Hypothalamus (tissue), 51 donors: Measurements from ENCODE around the gene ERGIC2.
"Not testable (repeated sequence)": the region's sequence is repeated elsewhere in the genome, so short reads cannot be mapped to it uniquely, and the experiment has no call there.

Experiments used
- DNase-seq, 51 donors: peaks; one replicate each; lab custom pipeline; 2025; lab: John Stamatoyannopoulos, UW

The ERGIC2 gene, protein sequence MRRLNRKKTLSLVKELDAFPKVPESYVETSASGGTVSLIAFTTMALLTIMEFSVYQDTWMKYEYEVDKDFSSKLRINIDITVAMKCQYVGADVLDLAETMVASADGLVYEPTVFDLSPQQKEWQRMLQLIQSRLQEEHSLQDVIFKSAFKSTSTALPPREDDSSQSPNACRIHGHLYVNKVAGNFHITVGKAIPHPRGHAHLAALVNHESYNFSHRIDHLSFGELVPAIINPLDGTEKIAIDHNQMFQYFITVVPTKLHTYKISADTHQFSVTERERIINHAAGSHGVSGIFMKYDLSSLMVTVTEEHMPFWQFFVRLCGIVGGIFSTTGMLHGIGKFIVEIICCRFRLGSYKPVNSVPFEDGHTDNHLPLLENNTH

DNA sequence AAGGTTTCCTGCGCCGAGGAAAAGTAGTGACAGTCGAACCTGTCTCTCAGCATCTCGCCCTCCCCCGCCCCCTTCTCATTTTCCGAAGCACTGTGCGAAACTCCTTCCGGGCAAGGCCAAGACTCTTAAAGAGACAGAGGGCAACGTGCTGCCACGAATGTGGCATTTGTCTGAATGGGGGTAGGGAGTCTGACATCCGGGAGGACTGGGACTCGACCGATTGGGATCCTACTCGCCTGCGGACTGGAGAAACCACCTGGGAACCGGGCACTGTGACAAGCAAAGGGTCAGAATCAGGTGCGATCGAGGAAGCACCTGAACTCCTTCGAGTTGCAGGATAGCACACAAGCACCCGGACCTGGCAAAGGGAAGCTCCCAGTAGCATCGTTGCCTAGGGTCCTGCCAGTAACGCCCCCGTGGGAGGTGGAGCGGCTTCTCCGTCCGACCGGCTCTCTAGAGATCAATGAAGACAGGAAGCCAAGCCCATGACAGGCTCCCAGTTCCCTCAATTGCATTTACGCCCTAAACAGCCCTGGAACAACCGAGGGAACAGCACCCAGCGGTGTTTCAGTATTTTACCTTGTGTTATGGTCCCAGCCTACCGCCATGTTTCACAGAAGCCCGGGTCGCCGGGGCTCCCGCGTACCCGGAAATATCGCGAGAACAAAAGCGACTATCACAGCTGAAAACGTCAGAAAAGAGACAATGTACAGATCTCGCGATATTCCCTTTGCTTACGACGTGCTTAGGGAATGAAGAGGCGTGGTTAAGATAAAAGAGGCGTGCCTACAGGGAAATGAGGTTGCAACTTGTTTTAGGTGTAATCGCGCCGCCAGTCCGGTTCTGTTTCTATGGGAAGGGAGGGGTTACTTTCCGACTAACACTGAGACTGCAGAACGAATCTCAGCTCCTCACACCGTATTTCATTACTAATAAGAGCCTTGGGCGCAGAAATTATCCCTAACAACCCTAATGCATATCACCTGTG lies at the start of gene ERGIC2:
TSS of gene ERGIC2 (minus strand) at position 637 of the 988 bp plus-strand sequence. CDS start 9,539 bp downstream, outside the sequence.
- peak; percentile 19 to 94 (median 72) for DNase-seq

DNA sequence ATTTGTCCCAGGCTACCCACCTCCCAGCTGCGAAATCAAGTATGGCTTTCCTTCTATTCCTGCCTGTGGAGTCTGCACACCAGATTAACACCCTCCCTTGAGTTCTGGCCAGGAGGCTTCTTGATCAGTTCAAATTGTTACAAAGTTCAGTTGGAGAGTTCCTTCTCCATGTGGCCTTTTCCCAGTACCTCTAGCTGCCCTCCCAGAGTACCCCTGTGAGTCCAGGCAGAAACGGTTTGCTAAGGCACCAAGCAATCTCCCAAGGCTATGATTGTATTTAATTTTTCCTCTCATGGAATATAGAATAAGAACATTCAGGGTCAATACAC lies 49.7 kb upstream of the ERGIC2 start:
- DNase-seq, result no peak

DNA sequence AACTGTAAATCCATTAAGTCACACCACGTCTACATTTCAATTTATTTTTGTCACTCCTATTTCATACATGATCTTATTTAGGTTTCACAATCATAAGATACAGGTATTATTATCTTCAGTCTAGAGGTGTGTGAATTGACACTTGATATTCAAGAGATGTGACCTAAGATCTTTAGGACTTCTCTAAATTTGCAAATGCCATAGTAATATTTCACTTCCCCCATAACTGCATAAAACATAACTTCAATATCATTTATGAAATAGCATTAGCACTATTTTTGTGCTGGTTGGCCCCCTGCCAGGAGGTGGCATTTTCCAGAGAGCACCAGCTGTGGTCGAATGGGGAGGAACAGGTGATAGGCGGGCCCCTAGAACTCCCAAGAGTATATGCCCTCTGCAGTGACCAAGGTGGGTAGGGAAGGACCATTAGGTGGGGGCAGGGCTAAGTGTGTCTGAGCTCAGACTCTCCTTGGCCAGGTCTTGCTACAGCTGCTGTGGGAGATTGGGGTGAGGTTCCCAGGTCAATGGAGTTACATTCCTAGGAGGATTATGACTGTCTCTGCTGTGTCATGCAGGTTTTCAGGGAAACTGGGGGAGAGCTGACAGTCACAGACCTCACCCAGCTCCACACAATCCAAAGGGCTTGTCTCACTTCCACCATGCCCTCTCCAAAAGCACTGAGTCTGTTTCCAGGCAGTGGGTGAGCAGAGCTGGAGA lies 49.2 kb upstream of the ERGIC2 start:
- no peak for DNase-seq

DNA sequence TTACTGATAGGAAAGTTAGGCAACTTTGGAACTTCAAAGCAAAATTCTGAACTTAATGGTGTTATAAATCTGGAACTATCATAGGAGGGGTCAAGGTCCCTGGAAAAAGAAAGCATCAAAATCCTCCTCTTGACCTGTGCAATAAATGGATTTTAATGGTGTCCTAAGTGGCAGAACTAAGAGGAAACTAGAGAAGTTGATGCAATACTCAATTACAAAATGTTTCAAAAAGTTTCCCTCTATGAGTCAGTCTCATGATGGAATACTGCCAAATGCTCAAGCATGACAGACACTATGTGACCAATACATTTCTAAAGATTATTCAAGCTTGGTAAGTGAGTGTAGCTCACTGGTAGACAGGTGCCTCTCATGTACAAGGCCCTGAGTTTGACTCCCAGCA lies 47.7 kb upstream of the ERGIC2 start:
- no peak for DNase-seq

DNA sequence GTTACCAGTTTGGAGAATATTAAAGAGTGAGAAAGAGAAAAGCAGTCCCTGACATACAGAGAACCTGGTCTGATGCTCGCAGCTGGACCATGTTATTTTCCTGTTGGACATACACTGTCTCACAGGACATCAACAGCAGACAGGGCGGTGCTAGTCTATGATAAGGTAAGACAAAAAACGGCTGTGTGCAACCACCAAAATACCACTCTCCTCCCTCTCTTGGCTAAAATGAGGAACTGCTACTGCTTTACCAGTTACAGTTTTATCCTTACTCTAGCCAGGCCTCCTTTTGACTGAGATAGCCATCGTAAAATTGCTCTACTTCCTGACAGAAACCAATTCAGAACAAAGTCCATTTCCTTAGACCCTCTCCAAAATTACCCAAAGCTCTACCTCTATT lies 47.0 kb upstream of the ERGIC2 start:
- no peak for DNase-seq

DNA sequence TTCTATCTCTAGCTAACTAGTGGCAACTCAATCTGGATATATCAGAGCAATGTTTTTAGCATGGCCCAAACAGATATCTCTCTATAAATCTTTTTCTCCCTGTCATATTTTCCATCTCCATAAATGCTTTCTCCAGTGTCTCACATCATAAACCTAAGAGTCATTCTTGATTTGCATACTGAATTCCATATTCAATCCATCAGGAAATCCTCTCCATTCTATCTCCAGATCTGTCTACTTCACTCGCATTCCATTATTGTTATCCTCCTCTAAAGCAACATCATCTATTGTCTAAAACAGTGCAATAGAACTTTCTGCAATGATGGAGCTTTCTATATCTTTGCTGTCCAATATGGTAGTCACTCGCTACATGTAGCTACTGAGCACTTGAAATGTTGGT lies 45.5 kb upstream of the ERGIC2 start:
- DNase-seq, result no peak

DNA sequence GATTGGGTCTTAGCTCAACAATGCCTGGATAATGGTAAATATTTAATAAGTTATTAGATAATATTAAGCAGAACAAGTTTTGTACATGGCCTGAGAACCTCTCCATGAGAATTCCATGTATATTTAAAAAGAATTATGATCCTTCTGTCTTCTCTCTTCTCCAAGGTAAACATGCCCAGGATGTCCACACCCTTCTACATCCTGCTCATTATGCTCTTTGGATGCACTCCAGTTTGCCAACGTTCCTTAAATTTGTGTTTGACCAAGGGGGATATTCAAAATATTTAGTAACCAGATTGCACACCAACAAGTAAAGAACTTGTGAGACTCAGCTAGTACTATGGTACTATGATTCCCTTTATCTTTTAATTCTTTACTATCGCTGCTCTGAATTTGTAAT lies 44.8 kb upstream of the ERGIC2 start:
- DNase-seq, result no peak

DNA sequence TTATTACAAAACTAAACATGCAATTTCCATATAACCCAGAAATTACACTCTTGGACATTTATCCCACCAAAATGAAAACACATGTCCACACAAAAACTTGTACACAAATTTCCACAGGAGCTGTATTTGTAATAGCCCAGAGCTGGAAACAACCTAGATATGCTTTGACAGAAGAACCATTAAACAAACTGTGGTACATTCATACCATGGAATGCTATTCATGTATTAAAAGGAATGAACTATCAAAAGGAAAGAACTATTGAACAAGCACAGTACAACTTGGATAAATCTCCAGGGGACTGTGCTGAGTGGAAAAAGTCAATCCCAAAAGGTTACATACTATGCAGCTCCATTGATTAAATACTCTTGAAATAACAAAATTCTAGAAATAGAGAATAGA lies 35.8 kb upstream of the ERGIC2 start:
- no peak for DNase-seq

DNA sequence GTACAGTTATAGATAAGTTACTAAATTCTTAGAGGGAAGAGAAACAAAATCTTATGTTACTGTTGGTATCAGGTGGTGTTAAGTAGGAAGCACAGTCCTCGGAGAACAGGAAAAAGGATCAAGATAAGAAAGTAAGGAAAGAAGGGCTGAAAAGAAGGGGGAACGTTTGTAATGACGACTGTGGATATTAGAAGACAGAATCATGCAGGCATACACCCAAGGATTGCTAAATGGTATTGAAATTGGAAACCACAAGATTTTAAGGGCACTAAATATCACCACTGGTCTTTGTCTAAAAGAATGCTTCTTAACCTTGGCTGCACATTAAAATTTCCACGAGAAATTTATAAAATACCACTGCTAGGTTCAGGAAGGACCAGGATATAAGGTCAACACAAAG lies 34.1 kb upstream of the ERGIC2 start:
- DNase-seq, result no peak

DNA sequence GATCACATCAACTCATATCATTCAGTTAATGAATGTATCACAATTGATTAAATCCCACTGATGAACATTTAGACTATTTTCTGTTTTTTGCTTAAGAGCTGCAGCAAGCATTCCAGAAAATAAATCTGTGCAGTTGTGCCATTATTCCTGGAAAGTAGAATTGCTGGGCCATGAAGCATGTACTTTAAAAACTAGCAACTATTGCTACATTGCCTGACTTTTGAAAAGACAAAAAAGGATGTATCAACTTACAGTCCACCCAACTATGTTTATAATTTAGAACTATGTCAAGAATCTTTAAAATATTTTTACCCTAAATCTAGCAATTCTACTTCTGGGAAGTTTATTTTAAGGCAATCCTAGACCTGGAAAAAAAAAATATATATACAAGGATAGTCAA lies 33.4 kb upstream of the ERGIC2 start:
- no peak for DNase-seq

DNA sequence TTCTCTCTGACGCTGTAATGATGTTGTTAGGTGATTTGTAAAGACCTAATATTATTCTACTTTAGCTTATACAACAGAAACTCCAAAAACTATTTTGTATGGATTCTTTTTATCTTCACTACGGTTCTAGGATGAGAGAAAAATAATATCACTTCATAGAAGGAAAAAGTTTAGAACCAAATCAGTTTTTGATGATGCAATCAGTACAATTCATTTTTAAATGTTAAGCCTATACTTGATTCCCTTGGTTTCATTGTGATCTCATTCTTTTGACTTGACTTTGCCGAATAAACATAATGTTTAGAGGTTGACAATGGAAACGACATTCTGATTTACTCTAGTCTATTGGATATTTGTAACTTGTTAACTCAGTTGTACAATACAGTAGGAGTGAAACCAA lies 24.6 kb upstream of the ERGIC2 start:
- no peak for DNase-seq

DNA sequence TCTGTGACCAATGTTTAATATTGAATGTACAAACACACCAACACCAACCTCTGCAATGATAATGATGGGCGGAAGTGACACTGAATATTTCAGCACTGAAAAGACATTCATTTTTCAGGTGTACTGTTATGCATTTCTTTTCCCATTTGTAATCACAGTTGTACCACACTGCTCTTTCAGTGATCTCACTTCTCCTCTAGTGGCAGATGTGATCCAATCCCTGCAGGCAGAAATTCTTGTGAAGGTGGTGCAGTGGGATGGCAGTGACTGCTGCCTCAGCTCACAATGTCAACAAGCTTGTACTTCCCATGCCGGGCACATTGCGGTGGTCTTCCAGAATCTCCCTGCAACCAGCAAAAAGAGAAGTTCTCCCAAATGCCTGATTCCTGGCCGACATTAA lies 23.0 kb upstream of the ERGIC2 start:
- no peak for DNase-seq

DNA sequence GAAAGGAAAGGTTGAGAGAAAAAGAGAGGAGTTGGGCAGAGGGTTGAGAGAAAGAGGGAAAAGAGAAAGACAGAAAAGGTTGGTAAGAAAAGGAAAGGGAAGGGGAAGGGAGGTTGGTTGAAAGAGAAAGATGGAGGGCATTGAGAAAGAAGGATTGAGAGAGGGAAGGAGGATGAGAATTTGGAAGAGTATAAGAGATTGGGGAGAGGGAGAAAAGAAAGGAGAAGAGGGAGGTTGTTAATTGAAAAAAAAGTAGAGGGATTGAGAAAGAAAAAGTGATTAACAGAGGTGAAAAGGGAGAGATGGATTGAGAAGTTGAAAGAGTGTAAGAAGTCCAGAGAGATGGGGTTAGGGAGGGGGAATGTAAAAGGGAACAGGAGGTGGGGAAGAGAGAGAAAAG lies 21.5 kb upstream of the ERGIC2 start:
- no peak for DNase-seq

DNA sequence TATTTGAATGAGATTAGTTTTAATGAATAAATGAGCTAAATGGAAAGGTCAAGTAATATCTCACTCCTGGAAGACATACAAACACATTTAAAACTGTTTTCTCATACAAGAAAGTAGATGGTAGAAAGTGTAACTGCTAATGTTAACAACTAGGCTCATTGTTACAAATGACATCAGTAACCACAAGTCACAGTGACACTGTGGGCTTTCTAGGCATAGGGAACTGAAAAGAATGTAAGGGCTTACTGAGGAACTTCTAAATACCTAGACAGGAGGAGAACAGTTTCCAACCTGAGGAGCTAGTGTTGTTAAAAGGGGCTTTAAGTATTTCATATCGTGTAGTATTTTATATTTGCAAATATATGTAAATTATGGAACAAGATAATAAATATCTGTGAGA lies 17.5 kb upstream of the ERGIC2 start:
- DNase-seq, result no peak

DNA sequence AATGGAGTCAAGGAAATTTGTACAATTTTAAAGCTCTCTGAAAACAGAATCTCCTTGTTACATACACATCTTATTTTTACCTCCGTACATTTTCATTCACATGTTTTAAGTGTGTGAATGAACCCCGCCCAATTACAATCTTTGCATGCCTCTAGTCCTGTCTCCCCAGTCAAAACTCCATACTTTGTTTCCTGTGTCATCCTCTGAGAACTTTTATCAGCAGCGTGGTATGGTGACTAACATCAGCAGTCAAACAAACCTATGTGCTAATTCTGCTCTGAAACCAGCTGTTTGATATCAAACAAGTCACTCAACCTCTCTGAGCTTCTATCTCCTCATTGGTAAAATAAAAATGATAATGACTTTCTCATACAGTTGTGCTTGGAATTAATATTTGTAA lies 15.8 kb upstream of the ERGIC2 start:
- no peak for DNase-seq

DNA sequence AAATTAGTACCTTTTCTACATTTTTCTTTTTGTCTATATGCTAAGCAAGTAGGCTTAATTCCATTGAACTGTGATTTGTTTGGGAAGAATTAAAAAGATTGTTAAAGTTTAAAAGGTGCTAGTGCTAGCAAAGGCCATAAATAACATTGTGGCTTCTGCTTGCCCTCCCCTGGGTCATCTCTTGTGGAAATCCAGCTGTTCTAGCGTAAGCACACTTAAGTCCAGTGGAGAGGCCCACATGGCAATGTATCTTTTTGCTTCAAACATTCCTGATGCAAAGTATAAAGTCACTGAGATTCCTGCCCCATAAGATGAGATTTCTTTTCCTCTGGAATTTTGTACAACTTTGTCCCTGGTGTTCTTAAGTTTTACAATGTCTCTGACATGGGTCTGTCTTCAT lies 14.4 kb upstream of the ERGIC2 start:
- no peak for DNase-seq

DNA sequence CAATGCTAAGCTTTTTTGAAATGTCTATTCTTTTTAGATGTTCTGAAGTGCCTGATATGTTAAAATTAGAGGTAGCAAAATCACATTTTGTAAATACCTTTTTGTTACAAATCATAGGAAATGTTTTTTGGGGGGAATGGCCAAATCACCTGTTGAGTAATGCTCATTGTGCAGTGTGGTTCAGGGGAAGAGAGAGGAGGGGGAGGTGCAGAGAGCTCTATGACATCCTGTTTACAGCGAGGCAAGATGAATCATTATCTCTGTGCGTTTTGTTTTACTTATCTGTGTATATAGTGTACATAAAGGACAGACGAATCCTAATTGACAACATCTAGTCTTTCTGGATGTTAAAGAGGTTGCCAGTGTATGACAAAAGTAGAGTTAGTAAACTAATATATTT lies 9.4 kb upstream of the ERGIC2 start:
- DNase-seq, result not testable (repeated sequence)

DNA sequence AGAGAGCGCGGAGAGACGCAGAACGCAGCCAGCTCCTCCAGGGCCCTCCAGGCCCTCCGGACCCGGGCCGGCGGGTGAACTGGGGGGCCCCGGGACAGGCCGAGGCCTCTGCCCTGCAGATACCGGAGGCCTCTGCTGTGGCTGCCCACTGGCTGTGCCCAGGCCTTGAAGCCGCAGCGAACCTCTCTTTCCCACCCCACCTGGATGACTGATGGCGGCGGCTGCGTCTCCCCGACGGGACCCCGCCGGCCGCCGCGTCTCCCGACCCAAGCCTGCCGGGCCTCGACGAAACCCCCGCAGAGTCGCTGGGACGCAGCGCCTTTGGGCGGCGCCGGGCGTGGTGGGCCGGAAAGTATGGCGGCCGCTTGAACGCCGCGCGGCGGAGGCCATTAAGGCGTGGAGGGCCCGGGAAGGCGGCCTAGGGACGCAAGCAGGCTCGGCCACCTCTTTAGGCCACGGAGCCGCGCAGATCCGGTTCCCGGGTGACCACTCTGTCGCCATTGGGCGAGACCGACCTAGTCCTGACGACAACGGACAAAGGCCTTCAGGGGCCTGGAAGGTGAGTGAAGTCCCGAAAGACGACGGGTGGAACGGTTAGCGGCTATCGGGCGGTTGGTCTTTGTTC lies 8.4 kb upstream of the ERGIC2 start:
- no peak for DNase-seq

DNA sequence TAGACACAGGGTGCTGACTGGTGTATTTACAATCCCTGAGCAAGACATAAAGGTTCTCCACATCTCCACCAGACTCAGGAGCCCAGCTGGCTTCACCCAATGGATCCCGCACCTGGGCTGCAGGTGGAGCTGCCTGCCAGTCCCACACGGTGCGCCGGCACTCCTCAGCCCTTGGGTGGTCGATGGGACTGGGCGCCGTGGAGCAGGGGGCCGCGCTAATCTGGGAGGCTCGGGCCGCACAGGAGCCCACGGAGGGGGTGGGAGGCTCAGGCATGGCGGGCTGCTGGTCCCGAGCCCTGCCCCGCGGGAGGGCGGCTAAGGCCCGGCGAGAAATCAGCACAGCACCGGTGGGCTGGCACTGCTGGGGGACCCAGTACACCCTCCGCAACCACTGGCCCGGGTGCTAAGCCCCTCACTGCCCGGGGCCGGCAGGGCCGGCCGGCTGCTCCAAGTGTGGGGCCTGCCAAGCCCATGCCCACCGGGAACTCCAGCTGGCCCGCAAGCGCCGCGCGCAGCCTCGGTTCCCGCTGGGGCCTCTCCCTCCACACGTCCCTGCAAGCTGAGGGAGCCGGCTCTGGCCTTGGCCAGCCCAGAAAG lies 5.2 kb upstream of the ERGIC2 start:
- DNase-seq, result not testable (repeated sequence)

DNA sequence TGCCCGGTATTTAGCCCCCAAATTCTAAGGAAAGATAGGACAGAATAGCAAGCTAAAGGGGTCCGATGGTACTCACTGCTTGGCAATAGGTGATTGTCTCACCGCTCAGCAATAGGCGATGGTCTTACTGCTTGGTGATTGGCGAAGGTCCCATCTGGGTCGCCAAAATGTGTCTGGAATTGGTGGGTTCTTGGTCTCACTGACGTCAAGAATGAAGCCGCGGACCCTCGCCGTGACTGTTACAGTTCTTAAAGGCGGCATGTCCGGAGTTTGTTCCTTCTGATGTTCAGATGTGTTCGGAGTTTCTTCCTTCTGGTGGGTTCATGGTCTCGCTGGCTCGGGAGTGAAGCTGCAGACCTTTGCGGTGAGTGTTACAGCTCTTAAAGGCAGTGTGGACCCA lies 4.2 kb upstream of the ERGIC2 start:
- DNase-seq, result not testable (repeated sequence)
